C4-2B (cell line): Measurements from ENCODE around the gene CCDC177.

Source experiments
- CTCF ChIP-seq: fragments of 450-650 bp; conservative IDR thresholded peaks from 2 replicates; pipeline ENCODE4 v1.5.1; 2017; ENCODE audit warnings: mild to moderate bottlenecking
- ZFX ChIP-seq: fragments of 450-650 bp; IDR thresholded peaks from 2 replicates; pipeline ENCODE4 v1.6.1; 2017

GRCh38 chr14:69561893-69562292, 12.8 kb downstream of the CCDC177 start:
- TF ChIP-seq CTCF: no peak
- no peak for TF ChIP-seq ZFX
